ENCODE data around the gene USP4.

- TF ChIP-seq, protein P1, sequence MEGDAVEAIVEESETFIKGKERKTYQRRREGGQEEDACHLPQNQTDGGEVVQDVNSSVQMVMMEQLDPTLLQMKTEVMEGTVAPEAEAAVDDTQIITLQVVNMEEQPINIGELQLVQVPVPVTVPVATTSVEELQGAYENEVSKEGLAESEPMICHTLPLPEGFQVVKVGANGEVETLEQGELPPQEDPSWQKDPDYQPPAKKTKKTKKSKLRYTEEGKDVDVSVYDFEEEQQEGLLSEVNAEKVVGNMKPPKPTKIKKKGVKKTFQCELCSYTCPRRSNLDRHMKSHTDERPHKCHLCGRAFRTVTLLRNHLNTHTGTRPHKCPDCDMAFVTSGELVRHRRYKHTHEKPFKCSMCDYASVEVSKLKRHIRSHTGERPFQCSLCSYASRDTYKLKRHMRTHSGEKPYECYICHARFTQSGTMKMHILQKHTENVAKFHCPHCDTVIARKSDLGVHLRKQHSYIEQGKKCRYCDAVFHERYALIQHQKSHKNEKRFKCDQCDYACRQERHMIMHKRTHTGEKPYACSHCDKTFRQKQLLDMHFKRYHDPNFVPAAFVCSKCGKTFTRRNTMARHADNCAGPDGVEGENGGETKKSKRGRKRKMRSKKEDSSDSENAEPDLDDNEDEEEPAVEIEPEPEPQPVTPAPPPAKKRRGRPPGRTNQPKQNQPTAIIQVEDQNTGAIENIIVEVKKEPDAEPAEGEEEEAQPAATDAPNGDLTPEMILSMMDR (IDR thresholded peaks at IDR 0.05; ENCODE audit: low read length), result no peak
- TF ChIP-seq EZH2phosphoT487 (IDR thresholded peaks at IDR 0.05; ENCODE audit: low read length), result no peak
- TF ChIP-seq EZH2 (optimal IDR thresholded peaks at IDR 0.05; ENCODE audit: low read depth, low read length), result no peak
Observed at GRCh38 chr3:49237344-49237743, 102.5 kb downstream of the USP4 start.
